ENCODE measurements around the gene RPH3AL.

Gene RPH3AL

GRCh38 chr17:281365-281999 lies 71.1 kb downstream of the RPH3AL start:
- 78% methylated on average over 12 of the region's 21 CpGs for WGBS (ENCODE audit: insufficient coverage)
- Histone ChIP-seq H3K4me1 (ENCODE audit: control extremely low read depth in 1 of 4, control insufficient read depth in 4 of 4, insufficient read depth in 4 of 4, low read length in 3 of 4) (peaks cover 0 to 14% (median 0%) of the 10 kb centered on the region in 4 experiments), H3K27ac (ENCODE audit: insufficient read depth in 1 of 2, low read depth in 1 of 2, low read length in 2 of 2, poor library complexity in 1 of 2, severe bottlenecking in 2 of 2) (no peak overlapping the region), H3K4me3 (ENCODE audit: control insufficient read depth in 1 of 7, extremely low read depth in 1 of 7, insufficient read depth in 4 of 7, low read depth in 2 of 7, low read length in 6 of 7) (no peak overlapping the region), H3K36me3 (ENCODE audit: control insufficient read depth in 4 of 4, insufficient read depth in 4 of 4, low read length in 3 of 4) (no peaks in the 10 kb centered on the region), H3K27me3 (replicated peaks in 2 of 5; ENCODE audit: control insufficient read depth in 4 of 5, insufficient read depth in 5 of 5, low read length in 4 of 5) (no peaks in the 10 kb centered on the region), H3K9me3 (ENCODE audit: control extremely low read depth in 1 of 5, control insufficient read depth in 4 of 5, insufficient read depth in 2 of 5, low read depth in 1 of 5, low read length in 4 of 5) (no peaks in the 10 kb centered on the region)
- DNase-seq = no peak
- ChIA-PET CTCF (no interaction called here), POLR2A (no interaction called here)

DNA sequence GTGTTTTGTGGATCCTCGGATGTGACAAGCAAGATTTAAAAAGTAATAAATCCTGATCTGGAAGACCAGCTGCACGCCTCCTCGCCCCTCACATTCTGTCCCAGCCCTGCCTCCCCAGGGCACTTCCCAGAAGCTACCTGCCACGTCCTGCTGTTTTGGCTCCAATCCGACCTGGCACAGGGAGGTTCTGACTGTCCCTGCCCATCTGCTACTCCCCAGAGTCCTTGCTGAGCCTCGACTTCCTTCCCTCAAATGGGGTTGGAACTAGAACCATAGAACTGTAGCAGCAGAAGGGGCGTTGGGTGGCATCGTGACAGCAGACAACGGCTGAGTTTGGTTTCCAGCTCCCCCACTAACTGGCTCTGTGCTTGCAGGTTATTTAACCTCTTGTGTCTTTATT lies 71.7 kb downstream of the RPH3AL start:
- Histone ChIP-seq H3K27ac (ENCODE audit: insufficient read depth in 1 of 2, low read depth in 1 of 2, low read length in 2 of 2, poor library complexity in 1 of 2, severe bottlenecking in 2 of 2) (no peak overlapping the region), H3K36me3 (ENCODE audit: control insufficient read depth in 4 of 4, insufficient read depth in 4 of 4, low read length in 3 of 4) (no peaks in the 10 kb centered on the region), H3K9me3 (ENCODE audit: control extremely low read depth in 1 of 5, control insufficient read depth in 4 of 5, insufficient read depth in 2 of 5, low read depth in 1 of 5, low read length in 4 of 5) (no peaks in the 10 kb centered on the region), H3K4me1 (ENCODE audit: control extremely low read depth in 1 of 4, control insufficient read depth in 4 of 4, insufficient read depth in 4 of 4, low read length in 3 of 4) (peaks cover 0 to 14% (median 0%) of the 10 kb centered on the region in 4 experiments), H3K4me3 (ENCODE audit: control insufficient read depth in 1 of 7, extremely low read depth in 1 of 7, insufficient read depth in 4 of 7, low read depth in 2 of 7, low read length in 6 of 7) (no peak overlapping the region), H3K27me3 (replicated peaks in 2 of 5; ENCODE audit: control insufficient read depth in 4 of 5, insufficient read depth in 5 of 5, low read length in 4 of 5) (no peaks in the 10 kb centered on the region)
- no peak for DNase-seq
- WGBS (ENCODE audit: insufficient coverage) = 94% methylated on average over 8 of the region's 9 CpGs
- CTCF ChIA-PET = no interaction called here
- POLR2A ChIA-PET = no interaction called here

GRCh38 chr17:280216-280615 lies 72.4 kb downstream of the RPH3AL start:
- CTCF ChIA-PET = interaction anchor here (1.0 to 2.2 kb wide), 2 partner anchors 11 to 14 kb away, joined by 6 read pairs; no protein-coding TSS in a partner anchor
- no peak overlapping the region for H3K27ac ChIP-seq (ENCODE audit: insufficient read depth in 1 of 2, low read depth in 1 of 2, low read length in 2 of 2, poor library complexity in 1 of 2, severe bottlenecking in 2 of 2)
- H3K9me3 ChIP-seq (ENCODE audit: control extremely low read depth in 1 of 5, control insufficient read depth in 4 of 5, insufficient read depth in 2 of 5, low read depth in 1 of 5, low read length in 4 of 5) = no peaks in the 10 kb centered on the region
- H3K4me1 ChIP-seq (ENCODE audit: control extremely low read depth in 1 of 4, control insufficient read depth in 4 of 4, insufficient read depth in 4 of 4, low read length in 3 of 4) = peaks cover 0 to 14% (median 0%) of the 10 kb centered on the region in 4 experiments
- no peak overlapping the region for H3K4me3 ChIP-seq (ENCODE audit: control insufficient read depth in 1 of 7, extremely low read depth in 1 of 7, insufficient read depth in 4 of 7, low read depth in 2 of 7, low read length in 6 of 7)
- POLR2A ChIA-PET = interaction anchor here (0.6 kb wide), 1 partner anchor 285 kb away, joined by 3 read pairs; no protein-coding TSS in a partner anchor
- no peak for DNase-seq
- no peaks in the 10 kb centered on the region for H3K36me3 ChIP-seq (ENCODE audit: control insufficient read depth in 4 of 4, insufficient read depth in 4 of 4, low read length in 3 of 4)
- H3K27me3 ChIP-seq (replicated peaks in 2 of 5; ENCODE audit: control insufficient read depth in 4 of 5, insufficient read depth in 5 of 5, low read length in 4 of 5) = no peaks in the 10 kb centered on the region
- 75% methylated on average over 4 of the region's 7 CpGs for WGBS (ENCODE audit: insufficient coverage)

DNA sequence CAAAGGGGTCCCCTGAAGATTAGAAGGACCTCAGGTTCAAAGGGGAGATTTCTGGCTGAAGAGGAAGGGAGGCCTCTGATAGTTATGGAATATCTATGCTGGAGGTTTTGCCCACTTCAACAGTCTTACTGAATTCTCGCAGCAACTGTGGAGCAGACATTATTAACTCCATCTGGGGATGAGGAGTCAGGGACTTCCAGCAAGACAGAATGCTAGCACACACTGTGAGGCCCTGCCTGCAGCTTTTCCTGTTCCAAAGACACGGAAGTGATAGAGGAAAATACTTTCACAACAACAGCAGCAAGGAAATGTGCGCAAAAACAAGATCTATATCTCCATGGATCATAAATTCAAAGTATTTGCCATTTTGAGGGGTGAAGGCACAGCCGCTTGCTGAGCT lies 72.8 kb downstream of the RPH3AL start:
- no peaks in the 10 kb centered on the region for H3K36me3 ChIP-seq (ENCODE audit: control insufficient read depth in 4 of 4, insufficient read depth in 4 of 4, low read length in 3 of 4)
- no peak overlapping the region for H3K4me3 ChIP-seq (ENCODE audit: control insufficient read depth in 1 of 7, extremely low read depth in 1 of 7, insufficient read depth in 4 of 7, low read depth in 2 of 7, low read length in 6 of 7)
- H3K27me3 ChIP-seq (replicated peaks in 2 of 5; ENCODE audit: control insufficient read depth in 4 of 5, insufficient read depth in 5 of 5, low read length in 4 of 5) = no peaks in the 10 kb centered on the region
- peaks cover 0 to 14% (median 0%) of the 10 kb centered on the region in 4 experiments for H3K4me1 ChIP-seq (ENCODE audit: control extremely low read depth in 1 of 4, control insufficient read depth in 4 of 4, insufficient read depth in 4 of 4, low read length in 3 of 4)
- WGBS (ENCODE audit: insufficient coverage) = 50% methylated on average over 2 of the region's 4 CpGs
- H3K9me3 ChIP-seq (ENCODE audit: control extremely low read depth in 1 of 5, control insufficient read depth in 4 of 5, insufficient read depth in 2 of 5, low read depth in 1 of 5, low read length in 4 of 5) = no peaks in the 10 kb centered on the region
- no peak overlapping the region for H3K27ac ChIP-seq (ENCODE audit: insufficient read depth in 1 of 2, low read depth in 1 of 2, low read length in 2 of 2, poor library complexity in 1 of 2, severe bottlenecking in 2 of 2)
- CTCF ChIA-PET = interaction anchor here (1.0 to 2.2 kb wide), 2 partner anchors 10 to 13 kb away, joined by 6 read pairs; no protein-coding TSS in a partner anchor
- DNase-seq = peak in 1 of 3 donors; percentile 13
- POLR2A ChIA-PET = interaction anchor here (0.6 kb wide), 1 partner anchor 286 kb away, joined by 3 read pairs; no protein-coding TSS in a partner anchor

- Histone ChIP-seq H3K4me1 (ENCODE audit: control extremely low read depth in 1 of 4, control insufficient read depth in 4 of 4, insufficient read depth in 4 of 4, low read length in 3 of 4) (peaks cover 0 to 14% (median 0%) of the 10 kb centered on the region in 4 experiments), H3K9me3 (ENCODE audit: control extremely low read depth in 1 of 5, control insufficient read depth in 4 of 5, insufficient read depth in 2 of 5, low read depth in 1 of 5, low read length in 4 of 5) (no peaks in the 10 kb centered on the region), H3K4me3 (ENCODE audit: control insufficient read depth in 1 of 7, extremely low read depth in 1 of 7, insufficient read depth in 4 of 7, low read depth in 2 of 7, low read length in 6 of 7) (no peak overlapping the region), H3K27ac (ENCODE audit: insufficient read depth in 1 of 2, low read depth in 1 of 2, low read length in 2 of 2, poor library complexity in 1 of 2, severe bottlenecking in 2 of 2) (no peak overlapping the region), H3K27me3 (replicated peaks in 2 of 5; ENCODE audit: control insufficient read depth in 4 of 5, insufficient read depth in 5 of 5, low read length in 4 of 5) (no peaks in the 10 kb centered on the region), H3K36me3 (ENCODE audit: control insufficient read depth in 4 of 4, insufficient read depth in 4 of 4, low read length in 3 of 4) (no peaks in the 10 kb centered on the region)
- WGBS (ENCODE audit: insufficient coverage) = 100% methylated on average over 2 of the region's 4 CpGs
- DNase-seq = peak in 1 of 3 donors; percentile 16
- ChIA-PET CTCF (interaction anchor here (2.2 kb wide), 1 partner anchor 10 kb away, joined by 6 read pairs; no protein-coding TSS in a partner anchor), POLR2A (no interaction called here)
Measured at GRCh38 chr17:279331-279730, 73.3 kb downstream of the RPH3AL start.

GRCh38 chr17:278676-279059 lies 73.9 kb downstream of the RPH3AL start:
- Histone ChIP-seq H3K27ac (ENCODE audit: insufficient read depth in 1 of 2, low read depth in 1 of 2, low read length in 2 of 2, poor library complexity in 1 of 2, severe bottlenecking in 2 of 2) (no peak overlapping the region), H3K4me1 (ENCODE audit: control extremely low read depth in 1 of 4, control insufficient read depth in 4 of 4, insufficient read depth in 4 of 4, low read length in 3 of 4) (peaks cover 0 to 14% (median 0%) of the 10 kb centered on the region in 4 experiments), H3K4me3 (ENCODE audit: control insufficient read depth in 1 of 7, extremely low read depth in 1 of 7, insufficient read depth in 4 of 7, low read depth in 2 of 7, low read length in 6 of 7) (no peak overlapping the region), H3K27me3 (replicated peaks in 2 of 5; ENCODE audit: control insufficient read depth in 4 of 5, insufficient read depth in 5 of 5, low read length in 4 of 5) (no peaks in the 10 kb centered on the region), H3K9me3 (ENCODE audit: control extremely low read depth in 1 of 5, control insufficient read depth in 4 of 5, insufficient read depth in 2 of 5, low read depth in 1 of 5, low read length in 4 of 5) (no peaks in the 10 kb centered on the region), H3K36me3 (ENCODE audit: control insufficient read depth in 4 of 4, insufficient read depth in 4 of 4, low read length in 3 of 4) (no peaks in the 10 kb centered on the region)
- ChIA-PET CTCF (interaction anchor here (2.2 kb wide), 1 partner anchor 9 kb away, joined by 6 read pairs; no protein-coding TSS in a partner anchor), POLR2A (no interaction called here)
- no peak for DNase-seq
- 90% methylated on average over 1 of the region's 5 CpGs for WGBS (ENCODE audit: insufficient coverage)

DNA sequence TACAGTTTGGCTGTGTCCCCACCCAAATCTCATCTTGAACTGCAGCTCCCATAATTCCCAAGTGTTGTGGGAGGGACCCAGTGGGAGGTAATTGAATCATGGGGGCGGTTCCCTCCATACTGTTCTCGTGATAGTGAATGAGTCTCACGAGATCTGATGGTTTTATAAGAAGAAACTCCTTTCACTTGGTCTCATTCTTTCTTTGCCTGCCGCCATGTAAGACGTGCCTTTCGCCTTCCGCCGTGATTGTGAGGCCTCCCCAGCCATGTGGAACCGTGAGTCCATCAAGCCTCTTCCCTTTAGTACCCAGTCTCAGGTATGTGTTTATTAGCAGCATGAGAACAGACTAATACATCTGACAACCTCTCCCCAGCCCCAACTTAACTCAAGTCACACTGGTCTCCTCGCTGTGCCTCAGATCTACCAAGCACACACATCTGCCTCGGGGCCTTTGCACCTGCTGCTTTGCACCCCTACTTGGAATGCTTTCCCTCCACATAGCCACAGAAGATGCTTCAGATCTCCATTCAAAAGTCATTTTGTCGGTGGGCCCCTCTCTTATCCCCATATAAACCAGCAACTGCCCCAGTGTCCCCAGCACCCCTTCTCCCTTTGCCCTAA lies 74.4 kb downstream of the RPH3AL start:
- CTCF ChIA-PET = interaction anchor here (2.2 kb wide), 1 partner anchor 8 kb away, joined by 6 read pairs; no protein-coding TSS in a partner anchor
- Histone ChIP-seq H3K4me1 (ENCODE audit: control extremely low read depth in 1 of 4, control insufficient read depth in 4 of 4, insufficient read depth in 4 of 4, low read length in 3 of 4) (peaks cover 0 to 14% (median 0%) of the 10 kb centered on the region in 4 experiments), H3K9me3 (ENCODE audit: control extremely low read depth in 1 of 5, control insufficient read depth in 4 of 5, insufficient read depth in 2 of 5, low read depth in 1 of 5, low read length in 4 of 5) (no peaks in the 10 kb centered on the region), H3K4me3 (ENCODE audit: control insufficient read depth in 1 of 7, extremely low read depth in 1 of 7, insufficient read depth in 4 of 7, low read depth in 2 of 7, low read length in 6 of 7) (no peak overlapping the region), H3K36me3 (ENCODE audit: control insufficient read depth in 4 of 4, insufficient read depth in 4 of 4, low read length in 3 of 4) (no peaks in the 10 kb centered on the region), H3K27ac (ENCODE audit: insufficient read depth in 1 of 2, low read depth in 1 of 2, low read length in 2 of 2, poor library complexity in 1 of 2, severe bottlenecking in 2 of 2) (no peak overlapping the region), H3K27me3 (replicated peaks in 2 of 5; ENCODE audit: control insufficient read depth in 4 of 5, insufficient read depth in 5 of 5, low read length in 4 of 5) (no peaks in the 10 kb centered on the region)
- no peak for DNase-seq
- POLR2A ChIA-PET = no interaction called here
- WGBS (ENCODE audit: insufficient coverage) = 89% methylated on average over 12 of the region's 12 CpGs

All from common myeloid progenitor, CD34-positive (primary cell).